Measurements from ENCODE around the gene TTLL10.

TTLL10 gene

GRCh38 chr1:1236945-1237873 lies 63.5 kb downstream of the TTLL10 start:
- no peak for DNase-seq (ENCODE audit: low spot score)

GRCh38 chr1:1237874-1238701 lies 64.4 kb downstream of the TTLL10 start:
- DNase-seq (ENCODE audit: low spot score): no peak

- DNase-seq (ENCODE audit: low spot score): no peak
Observed at GRCh38 chr1:1238702-1239178, 65.1 kb downstream of the TTLL10 start.

- no peak for DNase-seq (ENCODE audit: low spot score)
Observed at GRCh38 chr1:1239227-1239613, 65.5 kb downstream of the TTLL10 start.

- no peak for DNase-seq (ENCODE audit: low spot score)
Observed at GRCh38 chr1:1239614-1240347, 66.1 kb downstream of the TTLL10 start.

GRCh38 chr1:1240348-1240732 lies 66.7 kb downstream of the TTLL10 start:
- no peak for DNase-seq (ENCODE audit: low spot score)

- DNase-seq (ENCODE audit: low spot score): no peak
Observed at GRCh38 chr1:1240822-1241587, 67.3 kb downstream of the TTLL10 start.

GRCh38 chr1:1241588-1242219 lies 68.0 kb downstream of the TTLL10 start:
- no peak for DNase-seq (ENCODE audit: low spot score)

GRCh38 chr1:1242461-1243265 lies 69.0 kb downstream of the TTLL10 start:
- DNase-seq (ENCODE audit: low spot score): no peak

GRCh38 chr1:1243266-1243660 lies 69.6 kb downstream of the TTLL10 start:
- DNase-seq (ENCODE audit: low spot score): no peak

- DNase-seq (ENCODE audit: low spot score): no peak
Observed at GRCh38 chr1:1243807-1244191, 70.1 kb downstream of the TTLL10 start.

- DNase-seq (ENCODE audit: low spot score): no peak
Observed at GRCh38 chr1:1244192-1244811, 70.6 kb downstream of the TTLL10 start.

- no peak for DNase-seq (ENCODE audit: low spot score)
Observed at GRCh38 chr1:1245178-1245816, 71.6 kb downstream of the TTLL10 start.

- no peak for DNase-seq (ENCODE audit: low spot score)
Observed at GRCh38 chr1:1245817-1246576, 72.3 kb downstream of the TTLL10 start.

GRCh38 chr1:1246577-1247340 lies 73.1 kb downstream of the TTLL10 start, which contains the start of gene C1QTNF12:
TSS of gene C1QTNF12 (minus strand) at chr1:1246722. CDS start at chr1:1246690, 32 bp downstream.
- DNase-seq (ENCODE audit: low spot score): no peak

GRCh38 chr1:1247341-1247913 lies 73.7 kb downstream of the TTLL10 start:
- no peak for DNase-seq (ENCODE audit: low spot score)

Data from D341Med (cell line).